RCC 7860 (cell line): ENCODE data around the gene GADD45GIP1.

Experiments
- DNase-seq: peaks from one replicate; pipeline ENCODE4 v3.0.0-alpha.2; 2015; ENCODE audit warnings: low spot score
- FAIRE-seq: peaks from 2 replicates; lab custom pipeline; 2012; peaks lifted over from hg19 to GRCh38; lab: Jason Lieb, UNC

GADD45GIP1 gene

GRCh38 chr19:12913851-12914690, 43.0 kb downstream of the GADD45GIP1 start:
- no peak for DNase-seq
- FAIRE-seq: no peak

GRCh38 chr19:12913011-12913561, 43.9 kb downstream of the GADD45GIP1 start:
- no peak for FAIRE-seq
- no peak for DNase-seq

- FAIRE-seq (no peak), DNase-seq (no peak)
These were observed 44.5 kb downstream of the GADD45GIP1 start for GRCh38 chr19:12912571-12912970.

GRCh38 chr19:12907166-12907565, 49.9 kb downstream of the GADD45GIP1 start:
- FAIRE-seq: no peak
- DNase-seq: no peak
